GM12878 (cell line): ENCODE data around the gene KRTAP12-1. TPM values are rescaled to one million over a fixed set of nuclear protein-coding genes. Genes with fewer than 3 reads are reported as not detected.

Source experiments
- ATAC-seq: fragments of 200-7000 bp; cut with Tn5 transposase; 3 replicates; pipeline ENCODE4 v1.9.1; 2020; ENCODE audit warnings: mild to moderate bottlenecking, moderate library complexity
- BruUV-seq: library from RNA; stranded (reverse); fragments of 400-500 nt; replicated peaks from 2 replicates; lab custom pipeline; 2021; lab: Mats Ljungman, UMichigan
- CTCF ChIA-PET: fragments of 300-600 bp; sonication (Branson Sonifier 250); formaldehyde crosslinking; extraction: SDS; loops from one replicate; lab custom pipeline; 2021; ENCODE audit warnings: inconsistent platforms; lab: Yijun Ruan, JAX
- POLR2A ChIA-PET: fragments of 350-600 bp; formaldehyde crosslinking; extraction: SDS; loops from one replicate; lab custom pipeline; 2021; ENCODE audit warnings: inconsistent platforms; lab: Charles Lee
- RAD21 ChIA-PET: fragments of 300-600 bp; sonication (Branson Sonifier 250); formaldehyde crosslinking; loops from one replicate; lab custom pipeline; 2023; ENCODE audit warnings: antibody characterized with exemption; ENCODE audit not compliant: unreplicated experiment; lab: Charles Lee
- SMC1A ChIA-PET: fragments of 300-600 bp; sonication (Branson Sonifier 250); formaldehyde crosslinking; loops from one replicate; lab custom pipeline; 2023; ENCODE audit not compliant: unreplicated experiment, uncharacterized antibody; lab: Charles Lee
- DNase-seq: peaks from one replicate; pipeline ENCODE4 v3.0.0-alpha.2; 2011; ENCODE audit warnings: low read depth, low spot score
- FAIRE-seq: peaks from 3 replicates; lab custom pipeline; 2011; peaks lifted over from hg19 to GRCh38; lab: Jason Lieb, UNC
- H2AFZ ChIP-seq: 2 replicates; pipeline ENCODE4 v1.6.0; 2011; ENCODE audit warnings: low read depth, low read length, control low read depth; ENCODE audit not compliant: control insufficient read depth
- H3K27ac ChIP-seq: 2 replicates; pipeline ENCODE4 v1.5.1; 2011; ENCODE audit warnings: control low read depth; ENCODE audit not compliant: control insufficient read depth, insufficient read depth
- H3K27me3 ChIP-seq, 2 experiments: replicated peaks in 1 of 2; 2 replicates each; pipeline versions ENCODE4 v1.6.0 to v1.6.1; 2011; ENCODE audit warnings: low read length in 1 of 2; ENCODE audit not compliant: control insufficient read depth in 2 of 2, insufficient read depth in 2 of 2
- H3K36me3 ChIP-seq, 2 experiments: 2 replicates each; pipeline ENCODE4 v1.5.1; 2011; ENCODE audit warnings: low read length in 1 of 2; ENCODE audit not compliant: control insufficient read depth in 2 of 2, insufficient read depth in 2 of 2
- H3K4me1 ChIP-seq: 2 replicates; pipeline ENCODE4 v1.6.1; 2011; ENCODE audit warnings: mild to moderate bottlenecking, low read length, moderate library complexity, mixed read lengths; ENCODE audit not compliant: control insufficient read depth, insufficient read depth
- H3K4me2 ChIP-seq: 2 replicates; pipeline ENCODE4 v1.6.0; 2011; ENCODE audit warnings: control low read depth; ENCODE audit not compliant: control insufficient read depth, insufficient read depth
- H3K4me3 ChIP-seq: fragments of 200-600 bp; sonication (generic); 2 replicates; pipeline ENCODE4 v1.5.1; 2016
- H3K79me2 ChIP-seq: 2 replicates; pipeline ENCODE4 v1.6.0; 2011; ENCODE audit warnings: low read length; ENCODE audit not compliant: control insufficient read depth, insufficient read depth
- H3K9ac ChIP-seq: 2 replicates; pipeline ENCODE4 v1.8.0; 2011; ENCODE audit warnings: low read length, control low read depth, mixed read lengths; ENCODE audit not compliant: control insufficient read depth, insufficient read depth
- H3K9me3 ChIP-seq: replicated peaks from 3 replicates; pipeline ENCODE4 v1.5.1; 2011; ENCODE audit warnings: mild to moderate bottlenecking, low read length; ENCODE audit not compliant: control insufficient read depth, insufficient read depth
- H4K20me1 ChIP-seq: 2 replicates; pipeline ENCODE4 v1.6.0; 2011; ENCODE audit not compliant: control insufficient read depth, insufficient read depth
- ASH2L ChIP-seq: fragments of 300-600, 200-600 bp; sonication (generic); IDR thresholded peaks from 2 replicates; pipeline ENCODE4 v1.6.1; 2017; ENCODE audit warnings: low read depth, mild to moderate bottlenecking, borderline replicate concordance
- BACH1 ChIP-seq: fragments of 450-650 bp; IDR thresholded peaks from 2 replicates; pipeline ENCODE4 v1.6.1; 2017; ENCODE audit warnings: mild to moderate bottlenecking, borderline replicate concordance
- BRCA1 ChIP-seq: IDR thresholded peaks from 2 replicates; pipeline ENCODE4 v1.6.1; 2011; ENCODE audit warnings: low read depth, low read length, improper control_type of control experiment
- GATAD2B ChIP-seq: fragments of 450-650 bp; conservative IDR thresholded peaks from 2 replicates; pipeline ENCODE4 v1.6.1; 2017; ENCODE audit warnings: low read depth, mild to moderate bottlenecking, moderate library complexity
- JUND ChIP-seq: IDR thresholded peaks from 2 replicates; pipeline ENCODE4 v1.6.1; 2012; ENCODE audit warnings: low read depth, mild to moderate bottlenecking, low read length, improper control_type of control experiment, moderate library complexity
- MTA3 ChIP-seq: IDR thresholded peaks from 2 replicates; pipeline ENCODE4 v1.6.1; 2012; ENCODE audit warnings: low read length, inconsistent platforms, borderline replicate concordance
- MYB ChIP-seq: fragments of 150-350 bp; IDR thresholded peaks from 2 replicates; pipeline ENCODE4 v1.6.1; 2014; ENCODE audit warnings: mild to moderate bottlenecking, low read depth, low read length, borderline replicate concordance
- SIN3A ChIP-seq: IDR thresholded peaks from 2 replicates; pipeline ENCODE4 v1.6.1; 2012; ENCODE audit warnings: low read depth, low read length, improper control_type of control experiment
- SMAD5 ChIP-seq: IDR thresholded peaks from 2 replicates; pipeline ENCODE4 v1.6.1; 2016; ENCODE audit warnings: antibody characterized with exemption, low read depth
- STAT3 ChIP-seq: IDR thresholded peaks from 2 replicates; pipeline ENCODE4 v1.6.1; 2011; ENCODE audit warnings: low read depth, low read length, improper control_type of control experiment
- USF2 ChIP-seq: IDR thresholded peaks from 2 replicates; pipeline ENCODE4 v1.6.1; 2011; ENCODE audit warnings: low read depth, low read length, improper control_type of control experiment, borderline replicate concordance
- WGBS: methylation state at CpG from one replicate; pipeline ENCODE4 v1.1.6; 2016; ENCODE audit warnings: low lambda C conversion rate; ENCODE audit not compliant: insufficient replicate concordance, insufficient coverage; ENCODE audit errors: missing lambda C conversion rate; 5-methylcytosine and 5-hydroxymethylcytosine counted together
- in situ Hi-C: fragments of 300-500 bp; cut with MboI; formaldehyde crosslinking; loops from 9 replicates; pipeline ENCODE4 v1.14.3; 2018; ENCODE audit warnings: mixed read lengths
- intact Hi-C: fragments of 100-400 bp; cut with micrococcal nuclease; formaldehyde crosslinking; loops from one replicate; pipeline ENCODE4 v1.14.2; 2022; ENCODE audit not compliant: unreplicated experiment
- polyA plus RNA-seq, 11 experiments: library from polyadenylated mRNA; depleted of rRNA in 4 of 11; unstranded in 6 of 11; stranded (reverse) in 5 of 11; fragments of >200 nt; fragmentation: Nextera tagmentation in 4 of 11; fragmentation: Illumina TruSeq in 1 of 11; extraction: Ambion mirVana in 4 of 11; extraction: Trizol in 1 of 11; gene quantifications; 1 replicate in 1 of 11; 2 replicates in 10 of 11; pipeline versions ENCODE4 v1.2.1 to v1.2.3, GENCODE V29; 2011 to 2016; ENCODE audit warnings: inconsistent platforms in 2 of 11, missing spikeins in 2 of 11, low read depth in 1 of 11
- total RNA-seq, 4 experiments: library from RNA; depleted of rRNA in 3 of 4; stranded (reverse); fragments of >200 nt in 3 of 4; fragmentation: Illumina TruSeq in 1 of 4; extraction: Trizol in 1 of 4; gene quantifications; 2 replicates each; pipeline versions ENCODE4 v1.2.1 to v1.2.3, GENCODE V29; 2013 to 2021

Gene KRTAP12-1
- total and polyA plus RNA-seq, 10 of the 15 experiments (the other 5 are each of a cell fraction or from before 2014, with no cell fraction given): not detected

GRCh38 chr21:44704636-44705001, 22.7 kb upstream of the KRTAP12-1 start (continued):
- TF ChIP-seq JUND: no peak

DNA sequence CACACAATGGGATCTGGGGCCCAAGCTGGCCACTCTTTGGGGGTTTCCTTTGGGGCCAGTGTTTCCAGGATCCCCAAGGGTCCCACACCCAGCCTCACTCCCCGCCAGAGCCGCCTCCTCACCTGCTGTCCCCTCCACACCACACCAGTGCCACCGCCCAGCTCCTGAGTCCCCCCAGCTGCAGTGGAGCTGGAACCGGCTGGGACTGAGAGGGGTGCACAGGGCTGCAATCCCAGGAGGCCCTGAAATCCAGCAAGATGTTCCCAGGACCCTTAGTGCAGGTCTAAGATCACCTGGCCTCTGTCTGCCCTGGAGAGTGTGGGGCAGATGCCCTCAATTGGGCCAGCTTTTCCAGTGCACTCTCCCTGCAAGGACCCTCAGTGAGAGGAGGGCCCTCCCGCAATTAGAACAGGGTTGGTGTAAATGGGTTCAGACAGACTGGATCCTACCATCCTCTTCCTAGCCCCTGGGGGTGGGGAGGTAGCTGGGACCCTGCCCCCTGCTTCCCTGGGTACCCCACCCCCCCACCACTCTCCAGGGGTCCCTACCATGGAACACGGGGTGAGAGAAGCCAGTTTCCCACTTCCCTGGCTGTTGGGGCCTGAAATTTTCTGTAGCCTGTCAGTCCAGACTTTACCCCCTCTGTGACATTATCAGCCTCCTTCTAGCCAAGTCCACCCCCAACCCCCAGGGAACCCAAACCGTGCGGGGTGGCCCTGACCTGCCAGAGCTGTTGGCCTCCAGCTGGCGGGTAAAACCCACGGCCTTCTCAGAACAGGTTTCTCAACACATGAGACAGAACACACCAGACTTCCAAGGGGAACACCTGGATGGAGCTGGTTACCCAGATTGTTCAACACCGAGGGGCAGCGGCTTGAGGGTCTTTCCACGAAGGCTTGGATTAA, 22.0 kb upstream of the KRTAP12-1 start:
- intact Hi-C loops: no loop called here
- no peak overlapping the region for H3K4me2 ChIP-seq
- RAD21 ChIA-PET: no interaction called here
- no peaks in the 10 kb centered on the region for H4K20me1 ChIP-seq
- no peaks in the 10 kb centered on the region for H3K36me3 ChIP-seq
- H3K4me3 ChIP-seq: no peak overlapping the region
- no peaks in the 10 kb centered on the region for H3K79me2 ChIP-seq
- CTCF ChIA-PET: no interaction called here
- TF ChIP-seq BACH1 (no peak), SIN3A (no peak), MTA3 (no peak), SMAD5 (no peak), ASH2L (no peak), MYB (no peak), USF2 (no peak), GATAD2B (no peak), BRCA1 (no peak), STAT3 (no peak)
- H3K4me1 ChIP-seq: no peaks in the 10 kb centered on the region
- H3K9ac ChIP-seq: no peak overlapping the region
- in situ Hi-C loops: no loop called here
- FAIRE-seq: no peak
- no TSS peak for BruUV-seq
- no peak for DNase-seq
- 32% methylated on average over 13 of the region's 13 CpGs for WGBS
- H3K9me3 ChIP-seq: peaks cover 6% of the 10 kb centered on the region; the same call in 1 of the 3 replicates
- POLR2A ChIA-PET: no interaction called here
- H2AFZ ChIP-seq: no peak overlapping the region
- H3K27me3 ChIP-seq: peaks cover 2 to 5% of the 10 kb centered on the region in 2 experiments; a peak in 3 of 4 replicates
- H3K27ac ChIP-seq: no peak overlapping the region
- SMC1A ChIA-PET: no interaction called here
- ATAC-seq: no peak
